Hematopoietic multipotent progenitor cell treated with erythropoietin and hydrocortisone succinate and interleukin-3 and kit ligand, for 4 days (in vitro differentiated cells): ENCODE measurements around the gene TIGD4.
A peak's percentile ranks its signal among the peaks of the same experiment; 100 is the strongest.

Experiments used
- DNase-seq: peaks from one replicate; pipeline ENCODE4 v3.0.0-alpha.2; 2015

The TIGD4 gene

GRCh38 chr4:152779513-152780266, at the start of gene TIGD4, which contains the start of gene ARFIP1:
Gene TIGD4, minus strand, starts transcription at chr4:152779730. Its CDS starts 8,726 bp downstream, at chr4:152771004.
Gene ARFIP1, plus strand, starts transcription at chr4:152779954. Its CDS starts 49,680 bp downstream, at chr4:152829634.
- peak; percentile 98 for DNase-seq

GRCh38 chr4:152828122-152828521, 48.6 kb upstream of the TIGD4 start:
- DNase-seq: no peak

- no peak for DNase-seq
Measured at GRCh38 chr4:152825336-152825735, 45.8 kb upstream of the TIGD4 start.

GRCh38 chr4:152824561-152824960, 45.0 kb upstream of the TIGD4 start:
- DNase-seq: no peak

- no peak for DNase-seq
Measured at GRCh38 chr4:152822323-152822722, 42.8 kb upstream of the TIGD4 start.

- no peak for DNase-seq
Measured at GRCh38 chr4:152820073-152820472, 40.5 kb upstream of the TIGD4 start.

GRCh38 chr4:152819026-152819645, 39.6 kb upstream of the TIGD4 start:
- DNase-seq: no peak

GRCh38 chr4:152817331-152817730, 37.8 kb upstream of the TIGD4 start:
- DNase-seq: peak; percentile 28

- DNase-seq: no peak
Measured at GRCh38 chr4:152815078-152815477, 35.5 kb upstream of the TIGD4 start.

- DNase-seq: no peak
Measured at GRCh38 chr4:152810715-152811287, 31.3 kb upstream of the TIGD4 start.

- DNase-seq: no peak
Measured at GRCh38 chr4:152808670-152809069, 29.1 kb upstream of the TIGD4 start.

- peak; percentile 41 for DNase-seq
Measured at GRCh38 chr4:152807294-152807829, 27.8 kb upstream of the TIGD4 start.

GRCh38 chr4:152806501-152807125, 27.1 kb upstream of the TIGD4 start:
- peak; percentile 32 for DNase-seq

- DNase-seq: no peak
Measured at GRCh38 chr4:152805818-152806217, 26.3 kb upstream of the TIGD4 start.

- DNase-seq: no peak
Measured at GRCh38 chr4:152805071-152805650, 25.6 kb upstream of the TIGD4 start.

GRCh38 chr4:152803541-152803940, 24.0 kb upstream of the TIGD4 start:
- DNase-seq: no peak

GRCh38 chr4:152795891-152796290, 16.4 kb upstream of the TIGD4 start:
- no peak for DNase-seq

GRCh38 chr4:152786627-152787026, 7.1 kb upstream of the TIGD4 start:
- DNase-seq: no peak

GRCh38 chr4:152785639-152786615, 6.4 kb upstream of the TIGD4 start:
- no peak for DNase-seq

- DNase-seq: peak; percentile 48
Measured at GRCh38 chr4:152784490-152785350, 5.2 kb upstream of the TIGD4 start.
